ENCODE measurements around the gene SMIM44.

GRCh38 chr19:3464587-3465235 lies 18.5 kb downstream of the SMIM44 start:
- TF ChIP-seq CTCF (IDR thresholded peaks at IDR 0.05) (no peak), POLR2A (IDR thresholded peaks at IDR 0.05) (no peak), POLR2AphosphoS5 (IDR thresholded peaks at IDR 0.05; ENCODE audit: insufficient read depth in 1 of 2, low read depth in 1 of 2) (no peak)
